ENCODE results near the gene BCAN. TPM values are rescaled to one million over a fixed set of nuclear protein-coding genes. Genes with fewer than 3 reads are reported as not detected.

Gene BCAN
- total and polyA plus RNA-seq, 2 of the 8 experiments (the other 6 are each of a cell fraction or from before 2014, with no cell fraction given), result 4.5 to 24.0 TPM

DNA sequence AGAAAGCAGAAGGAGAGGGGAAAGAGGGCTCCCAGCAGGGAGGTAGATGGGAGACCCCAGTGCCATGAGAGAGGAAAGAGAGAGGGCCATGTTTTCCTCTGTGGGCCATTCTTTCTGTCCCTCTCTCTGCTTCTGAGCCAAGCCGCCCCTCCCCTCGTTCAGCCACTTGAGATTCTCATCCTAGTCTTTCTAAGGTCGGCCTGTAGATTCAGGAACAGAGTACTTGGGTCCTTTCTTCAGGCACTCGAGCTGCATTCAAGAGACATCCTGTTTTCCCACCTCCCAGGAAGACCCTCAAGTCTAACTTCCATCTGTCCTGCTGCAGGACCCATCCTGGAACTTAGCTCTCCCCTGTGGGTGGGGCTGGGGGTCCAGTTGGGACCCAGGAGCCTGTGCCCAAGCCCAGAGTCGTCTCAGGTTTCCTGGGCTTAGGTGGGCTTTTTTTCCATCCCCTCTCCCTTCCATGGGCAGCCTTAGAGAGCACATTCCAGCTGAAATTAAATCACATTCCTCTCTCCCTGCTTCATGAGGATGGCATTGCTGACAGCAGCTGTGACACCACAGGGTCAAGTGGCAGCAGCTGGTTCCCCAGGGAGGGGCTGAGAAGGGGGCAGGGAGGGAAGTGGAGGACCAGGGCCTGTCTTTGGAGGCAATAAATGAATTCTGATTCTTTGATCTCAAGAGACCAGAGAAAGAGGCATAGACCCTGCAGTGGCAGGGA is 22.3 kb downstream of the BCAN start:
- peak overlapping the region; percentile 93 for H2AK5ac ChIP-seq (ENCODE audit: low read depth, low read length)
- no peak overlapping the region for H3K14ac ChIP-seq (ENCODE audit: insufficient read length)
- H3K27ac ChIP-seq (ENCODE audit: low read depth, low read length), result no peak overlapping the region
- peak overlapping the region; percentile 81 for H4K91ac ChIP-seq (replicated peaks; ENCODE audit: insufficient read length, low read length)
- peak overlapping the region; percentile 96 for H3K18ac ChIP-seq (ENCODE audit: extremely low read depth, low read length)
- H3K9me3 ChIP-seq (ENCODE audit: insufficient read depth in 2 of 2, low read depth in 1 of 2, low read length in 1 of 2), result no peaks in the 10 kb centered on the region
- no peaks in the 10 kb centered on the region; the same call in 1 of the 2 replicates for H3K79me1 ChIP-seq (ENCODE audit: low read depth, low read length)
- H2BK15ac ChIP-seq (ENCODE audit: low read length), result peak overlapping the region; percentile 77; the same call in 1 of the 2 replicates
- no peaks in the 10 kb centered on the region for H3K79me2 ChIP-seq (ENCODE audit: control insufficient read depth in 1 of 2, insufficient read depth in 2 of 2, low read length in 2 of 2)
- peaks cover 5% of the 10 kb centered on the region for H3K23me2 ChIP-seq (ENCODE audit: low read depth, low read length)
- H4K5ac ChIP-seq (ENCODE audit: insufficient read length, low read depth, low read length), result peak overlapping the region; percentile 10
- peak overlapping the region; percentile 79 for H3K4ac ChIP-seq (replicated peaks; ENCODE audit: insufficient read length, low read depth, low read length)
- peak overlapping the region in 1 of 4 experiments; percentile 5; a peak in 2 of 8 replicates for H3K4me3 ChIP-seq (ENCODE audit: extremely low read depth in 1 of 4, insufficient read depth in 2 of 4, low read depth in 3 of 4, low read length in 4 of 4)
- H3K23ac ChIP-seq (ENCODE audit: insufficient read length), result no peak overlapping the region
- peaks cover 19 to 74% (median 66%) of the 10 kb centered on the region in 4 experiments for H3K4me1 ChIP-seq (replicated peaks in 1 of 4; ENCODE audit: control insufficient read depth in 3 of 4, insufficient read depth in 4 of 4, low read length in 3 of 4)
- H2BK120ac ChIP-seq (replicated peaks; ENCODE audit: low read depth, low read length), result peak overlapping the region; percentile 57
- DNase-seq (ENCODE audit: low read depth in 1 of 2, low spot score in 2 of 2), result no peak
- peak overlapping the region in 2 of 4 experiments; percentile 14 to 40; a peak in 3 of 7 replicates for H3K9ac ChIP-seq (replicated peaks in 1 of 4; ENCODE audit: extremely low read depth in 1 of 4, low read depth in 3 of 4, low read length in 3 of 4)
- WGBS, 2 experiments (ENCODE audit: extremely low coverage in 1 of 2, insufficient coverage in 1 of 2, insufficient read length in 1 of 2, insufficient replicate concordance in 2 of 2, low coverage in 1 of 2, low lambda C conversion rate in 2 of 2, missing lambda C conversion rate in 1 of 2), result 47% methylated on average over 5 of the region's 5 CpGs; no CpG with 5 or more reads in 1 of the 2 experiments
- H3K4me2 ChIP-seq (ENCODE audit: insufficient read depth in 1 of 2, low read depth in 2 of 2, low read length in 2 of 2), result peak overlapping the region; percentile 13 to 45; a peak in 3 of 4 replicates
- H3K27me3 ChIP-seq (replicated peaks in 1 of 4; ENCODE audit: control insufficient read depth in 3 of 4, extremely low read depth in 1 of 4, insufficient read depth in 3 of 4, low read length in 3 of 4), result peaks cover 0 to 6% (median 3%) of the 10 kb centered on the region in 4 experiments; a peak in 1 of 7 replicates
- no peak overlapping the region for H2AFZ ChIP-seq (ENCODE audit: low read length)
- 0 out of 2 replicates have a peak overlapping the region, but pooled peaks have one; percentile 14 for H4K8ac ChIP-seq (ENCODE audit: extremely low read depth, insufficient read depth, low read length)
- CTCF ChIA-PET (ENCODE audit: partially characterized antibody), result interaction anchor here (0.6 to 66.0 kb wide), 5 partner anchors 20 to 345 kb away, joined by 3 to 4284 read pairs (median 254); partner anchors contain the start of genes BCAN, CRABP2, HAPLN2 and ISG20L2
- peak overlapping the region; percentile 98; the same call in 1 of the 2 replicates for H2BK5ac ChIP-seq (ENCODE audit: low read depth, low read length)
- H2BK20ac ChIP-seq (ENCODE audit: low read length), result peak overlapping the region; percentile 99
- peak overlapping the region; percentile 99 for H2BK12ac ChIP-seq (ENCODE audit: low read depth, low read length)
- no peak overlapping the region for H3K56ac ChIP-seq (replicated peaks; ENCODE audit: insufficient read length, low read depth, low read length)
- H3K36me3 ChIP-seq (ENCODE audit: control insufficient read depth in 2 of 4, insufficient read depth in 4 of 4, low read length in 3 of 4), result no peaks in the 10 kb centered on the region
- H4K20me1 ChIP-seq (replicated peaks in 1 of 2; ENCODE audit: control insufficient read depth in 1 of 2, insufficient read depth in 2 of 2, low read length in 2 of 2), result no peaks in the 10 kb centered on the region
- POLR2A ChIA-PET (ENCODE audit: partially characterized antibody), result interaction anchor here (0.7 to 12.0 kb wide), 11 partner anchors 12 to 72 kb away, joined by 3 to 419 read pairs (median 5); partner anchors contain the start of genes CRABP2, ISG20L2, METTL25B and NES
- FAIRE-seq, result no peak
- TF ChIP-seq CREB1 (IDR thresholded peaks at IDR 0.05) (0 out of 2 replicates have a peak, but pooled peaks have one; percentile 30), KDM5A (IDR thresholded peaks at IDR 0.05; ENCODE audit: low read length) (no peak), TAF7 (optimal IDR thresholded peaks at IDR 0.05; ENCODE audit: borderline replicate concordance, low read depth, low read length) (peak; percentile 43), JUND (IDR thresholded peaks at IDR 0.05; ENCODE audit: low read length) (no peak; the same call in 1 of the 2 replicates), TEAD4 (IDR thresholded peaks at IDR 0.05; ENCODE audit: low read depth, low read length) (peak; percentile 93), EZH2 (IDR thresholded peaks at IDR 0.05; ENCODE audit: low read depth, low read length, severe bottlenecking) (no peak), RXRA (IDR thresholded peaks at IDR 0.05; ENCODE audit: insufficient read depth, low read depth, low read length) (no peak), SIN3A (conservative IDR thresholded peaks at IDR 0.05 in 1 of 2, IDR thresholded peaks at IDR 0.05 in 1 of 2; ENCODE audit: low read depth in 1 of 2, low read length in 2 of 2) (peak; percentile 89 to 91), NANOG (IDR thresholded peaks at IDR 0.05; ENCODE audit: insufficient read depth, low read depth, low read length, poor library complexity, severe bottlenecking) (peak; percentile 44), TCF12 (IDR thresholded peaks at IDR 0.05; ENCODE audit: low read depth, low read length) (peak; percentile 81; the same call in 1 of the 2 replicates), SP1 (IDR thresholded peaks at IDR 0.05; ENCODE audit: low read depth, low read length) (peak; percentile 41; the same call in 1 of the 2 replicates)

All from H1 (cell line).